HG02870 (cell line): ENCODE measurements around the gene HELZ.
"Not testable (repeated sequence)": the region's sequence is repeated elsewhere in the genome, so short reads cannot be mapped to it uniquely, and the experiment has no call there.

Experiments used
- ATAC-seq: cut with Tn5 transposase; IDR thresholded peaks from one replicate; pipeline ENCODE4 v1.9.1; 2021; ENCODE audit warnings: mild to moderate bottlenecking, moderate library complexity; ENCODE audit not compliant: unreplicated experiment

HELZ gene

GRCh38 chr17:67054011-67054591 lies 190.9 kb downstream of the HELZ start:
- ATAC-seq = no peak

GRCh38 chr17:67053438-67054000 lies 191.5 kb downstream of the HELZ start:
- ATAC-seq = no peak

- no peak for ATAC-seq
These were observed 192.1 kb downstream of the HELZ start for GRCh38 chr17:67052720-67053437.

- no peak for ATAC-seq
These were observed 193.2 kb downstream of the HELZ start for GRCh38 chr17:67051837-67052236.

- no peak for ATAC-seq
These were observed 193.8 kb downstream of the HELZ start for GRCh38 chr17:67051155-67051538.

GRCh38 chr17:67050471-67051154 lies 194.4 kb downstream of the HELZ start:
- no peak for ATAC-seq

- no peak for ATAC-seq
These were observed 194.9 kb downstream of the HELZ start for GRCh38 chr17:67050066-67050465.

- no peak for ATAC-seq
These were observed 195.8 kb downstream of the HELZ start for GRCh38 chr17:67049025-67049739.

GRCh38 chr17:67047382-67047781 lies 197.6 kb downstream of the HELZ start:
- ATAC-seq = no peak

- no peak for ATAC-seq
These were observed 198.6 kb downstream of the HELZ start for GRCh38 chr17:67046398-67046797.

- ATAC-seq = no peak
These were observed 200.1 kb downstream of the HELZ start for GRCh38 chr17:67044940-67045339.

- no peak for ATAC-seq
These were observed 200.8 kb downstream of the HELZ start, which contains the start of gene CACNG1 for GRCh38 chr17:67044016-67044772. Gene CACNG1, plus strand, starts transcription at chr17:67044554. Its CDS starts 107 bp downstream, at chr17:67044661.

- ATAC-seq = no peak
These were observed 201.7 kb downstream of the HELZ start for GRCh38 chr17:67043283-67043682.

GRCh38 chr17:67041941-67042899 lies 202.8 kb downstream of the HELZ start:
- ATAC-seq = no peak

GRCh38 chr17:67041531-67041930 lies 203.5 kb downstream of the HELZ start:
- no peak for ATAC-seq

- ATAC-seq = not testable (repeated sequence)
These were observed 203.9 kb downstream of the HELZ start for GRCh38 chr17:67041119-67041518.

GRCh38 chr17:67040652-67041051 lies 204.3 kb downstream of the HELZ start:
- no peak for ATAC-seq

GRCh38 chr17:67038861-67039365 lies 206.1 kb downstream of the HELZ start:
- no peak for ATAC-seq
